Left ventricle myocardium inferior (tissue), 1 donor: Measurements from ENCODE around the gene ATXN7L1. TPM values are rescaled to one million over a fixed set of nuclear protein-coding genes. Genes with fewer than 3 reads are reported as not detected.

Experiments used
- DNase-seq: peaks from one replicate; pipeline ENCODE4 v3.0.0-alpha.2; 2020
- H3K27ac ChIP-seq: fragments of 200-600 bp; replicated peaks from 2 replicates; pipeline ENCODE4 v1.8.0; 2021
- H3K27me3 ChIP-seq: fragments of 200-600 bp; 2 replicates; pipeline ENCODE4 v1.8.0; 2021; ENCODE audit warnings: low read depth
- H3K36me3 ChIP-seq: fragments of 200-600 bp; 2 replicates; pipeline ENCODE4 v1.8.0; 2021
- H3K4me1 ChIP-seq: fragments of 200-600 bp; 2 replicates; pipeline ENCODE4 v1.8.0; 2021
- H3K4me3 ChIP-seq: fragments of 200-600 bp; 2 replicates; pipeline ENCODE4 v1.8.0; 2021; ENCODE audit warnings: mild to moderate bottlenecking, moderate library complexity
- H3K9me3 ChIP-seq: fragments of 200-600 bp; replicated peaks from 2 replicates; pipeline ENCODE4 v1.8.0; 2021
- intact Hi-C: fragments of 100-400 bp; cut with micrococcal nuclease; formaldehyde crosslinking; loops from one replicate; pipeline ENCODE4 v1.11.0; 2022
- total RNA-seq: library from RNA; stranded (reverse); fragmentation: NEBNext Ultra II Directional; extraction: Animal tissue kit (Norgen Biotek cat#: 25700); gene quantifications from one replicate; pipeline ENCODE4 v1.2.1, GENCODE V29; 2021
- TF ChIP-seq, protein P1 (sequence below): fragments of 200-600 bp; IDR thresholded peaks from 2 replicates; pipeline ENCODE4 v1.8.0; 2021; ENCODE audit warnings: antibody characterized with exemption, mild to moderate bottlenecking, borderline replicate concordance
- donor health status: DM: no; HTN: yes; CAD: no; lungs with severe emphysema.

Gene ATXN7L1
- total RNA-seq, 1 donor from 2014 or later = 6.2 TPM

DNA sequence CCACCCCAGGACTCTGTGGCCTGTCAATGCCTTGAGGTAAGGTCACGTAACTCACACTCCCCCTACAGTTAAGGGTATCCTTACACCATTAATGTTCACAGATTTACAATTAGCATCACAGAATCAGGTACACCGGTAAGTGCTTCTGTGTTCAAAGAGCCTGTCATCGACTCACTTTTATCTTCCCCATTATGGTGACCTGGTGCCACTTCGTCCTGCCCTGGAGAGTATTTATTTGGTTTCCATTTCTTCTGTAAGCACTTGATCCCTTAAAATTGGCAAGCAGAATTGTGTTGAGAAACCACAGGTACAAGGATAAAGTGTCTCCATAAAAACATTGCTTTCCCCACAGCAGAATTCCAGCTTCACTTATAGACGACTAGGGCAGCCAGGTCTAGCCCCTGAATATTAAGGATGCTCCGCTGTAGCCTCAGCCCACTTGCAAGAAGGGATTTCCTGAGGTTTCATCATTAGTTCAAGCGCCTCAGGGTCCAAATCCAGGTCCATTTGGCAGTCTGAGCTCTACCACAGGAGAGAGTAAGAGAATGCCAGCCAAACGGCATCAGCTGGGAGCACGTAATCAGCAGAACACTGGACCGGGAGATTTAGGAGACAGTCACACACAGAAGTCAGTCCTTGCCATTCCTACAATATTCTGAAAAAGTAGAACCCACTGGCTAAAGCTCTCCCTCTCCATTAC, 10.1 kb downstream of the ATXN7L1 start:
- Histone ChIP-seq H3K4me1 (peaks cover 9% of the 10 kb centered on the region), H3K27me3 (no peaks in the 10 kb centered on the region), H3K36me3 (peaks cover 3% of the 10 kb centered on the region), H3K9me3 (no peaks in the 10 kb centered on the region), H3K4me3 (no peak overlapping the region), H3K27ac (no peak overlapping the region)
- intact Hi-C loops = no loop called here
- TF ChIP-seq, protein P1, sequence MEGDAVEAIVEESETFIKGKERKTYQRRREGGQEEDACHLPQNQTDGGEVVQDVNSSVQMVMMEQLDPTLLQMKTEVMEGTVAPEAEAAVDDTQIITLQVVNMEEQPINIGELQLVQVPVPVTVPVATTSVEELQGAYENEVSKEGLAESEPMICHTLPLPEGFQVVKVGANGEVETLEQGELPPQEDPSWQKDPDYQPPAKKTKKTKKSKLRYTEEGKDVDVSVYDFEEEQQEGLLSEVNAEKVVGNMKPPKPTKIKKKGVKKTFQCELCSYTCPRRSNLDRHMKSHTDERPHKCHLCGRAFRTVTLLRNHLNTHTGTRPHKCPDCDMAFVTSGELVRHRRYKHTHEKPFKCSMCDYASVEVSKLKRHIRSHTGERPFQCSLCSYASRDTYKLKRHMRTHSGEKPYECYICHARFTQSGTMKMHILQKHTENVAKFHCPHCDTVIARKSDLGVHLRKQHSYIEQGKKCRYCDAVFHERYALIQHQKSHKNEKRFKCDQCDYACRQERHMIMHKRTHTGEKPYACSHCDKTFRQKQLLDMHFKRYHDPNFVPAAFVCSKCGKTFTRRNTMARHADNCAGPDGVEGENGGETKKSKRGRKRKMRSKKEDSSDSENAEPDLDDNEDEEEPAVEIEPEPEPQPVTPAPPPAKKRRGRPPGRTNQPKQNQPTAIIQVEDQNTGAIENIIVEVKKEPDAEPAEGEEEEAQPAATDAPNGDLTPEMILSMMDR = no peak
- DNase-seq = no peak

DNA sequence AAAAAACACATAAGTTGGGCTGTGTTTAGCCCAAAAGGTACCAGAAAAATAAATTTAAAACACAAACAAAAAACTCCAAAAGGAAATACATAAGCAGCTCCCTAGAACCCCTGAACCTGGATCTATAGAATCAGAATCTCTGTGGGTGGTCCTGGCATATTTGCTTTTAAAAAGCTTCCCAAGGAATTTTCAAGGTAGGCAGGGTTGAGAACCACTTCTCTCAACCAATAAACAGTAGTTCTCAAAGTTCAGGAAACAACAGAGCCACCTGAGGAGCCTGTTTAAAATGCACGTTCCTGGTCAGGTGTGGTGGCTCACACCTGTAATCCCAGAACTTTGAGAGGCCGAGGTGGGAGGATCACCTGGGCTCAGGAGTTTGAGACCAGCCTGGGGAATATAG, 12.5 kb downstream of the ATXN7L1 start:
- no peak for DNase-seq
- H3K9me3 ChIP-seq = no peaks in the 10 kb centered on the region
- no peak overlapping the region for H3K27ac ChIP-seq
- no peak overlapping the region for H3K4me3 ChIP-seq
- intact Hi-C loops = no loop called here
- H3K27me3 ChIP-seq = no peaks in the 10 kb centered on the region
- peaks cover 9% of the 10 kb centered on the region for H3K4me1 ChIP-seq
- TF ChIP-seq, protein P1 = no peak
- peaks cover 3% of the 10 kb centered on the region for H3K36me3 ChIP-seq

DNA sequence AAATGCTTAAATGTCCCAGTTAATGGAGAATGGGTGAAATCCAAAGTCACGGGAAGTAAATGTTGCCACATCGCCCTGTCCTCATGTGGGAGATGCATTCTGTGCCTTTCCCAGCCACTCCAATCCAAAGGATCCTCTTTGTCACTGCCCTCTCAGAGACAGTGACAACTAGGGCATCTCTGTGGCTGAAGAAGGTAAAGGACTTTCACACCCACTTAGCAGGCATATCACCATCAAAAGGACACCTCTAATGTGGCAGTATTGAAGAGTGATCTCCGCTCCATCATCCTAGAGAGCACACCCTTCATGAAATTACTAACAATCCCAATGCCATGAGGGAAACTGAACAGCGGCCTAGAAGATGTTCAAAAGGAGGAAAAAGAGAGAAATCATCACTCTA, 13.6 kb downstream of the ATXN7L1 start:
- Histone ChIP-seq H3K4me1 (peaks cover 9% of the 10 kb centered on the region), H3K27me3 (no peaks in the 10 kb centered on the region), H3K9me3 (no peaks in the 10 kb centered on the region), H3K27ac (no peak overlapping the region), H3K36me3 (peaks cover 3% of the 10 kb centered on the region), H3K4me3 (no peak overlapping the region)
- TF ChIP-seq, protein P1 = no peak
- intact Hi-C loops = no loop called here
- DNase-seq = no peak

DNA sequence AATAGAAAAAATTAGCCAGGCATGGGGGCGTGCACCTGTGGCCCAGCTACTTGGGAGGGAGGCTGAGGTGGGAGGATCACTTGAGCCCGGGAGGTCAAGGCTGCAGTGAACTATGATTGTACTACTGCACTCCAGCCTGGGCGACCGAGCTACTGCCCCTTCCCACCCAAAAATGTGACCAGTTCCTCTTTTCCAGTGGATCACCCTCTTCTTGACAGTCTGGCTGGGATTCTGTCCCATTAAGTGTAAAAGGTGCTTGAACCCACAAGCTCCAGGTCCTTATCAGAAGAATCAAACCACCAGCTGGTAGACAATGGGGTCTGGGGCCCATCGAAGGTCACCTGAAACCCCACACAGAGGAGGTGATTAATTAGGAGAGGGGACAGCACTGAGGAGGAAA, 14.1 kb downstream of the ATXN7L1 start:
- Histone ChIP-seq H3K36me3 (peaks cover 3% of the 10 kb centered on the region), H3K27ac (no peak overlapping the region), H3K4me1 (peaks cover 9% of the 10 kb centered on the region), H3K27me3 (no peaks in the 10 kb centered on the region), H3K9me3 (no peaks in the 10 kb centered on the region), H3K4me3 (no peak overlapping the region)
- TF ChIP-seq, protein P1 = no peak
- DNase-seq = no peak
- intact Hi-C loops = no loop called here

DNA sequence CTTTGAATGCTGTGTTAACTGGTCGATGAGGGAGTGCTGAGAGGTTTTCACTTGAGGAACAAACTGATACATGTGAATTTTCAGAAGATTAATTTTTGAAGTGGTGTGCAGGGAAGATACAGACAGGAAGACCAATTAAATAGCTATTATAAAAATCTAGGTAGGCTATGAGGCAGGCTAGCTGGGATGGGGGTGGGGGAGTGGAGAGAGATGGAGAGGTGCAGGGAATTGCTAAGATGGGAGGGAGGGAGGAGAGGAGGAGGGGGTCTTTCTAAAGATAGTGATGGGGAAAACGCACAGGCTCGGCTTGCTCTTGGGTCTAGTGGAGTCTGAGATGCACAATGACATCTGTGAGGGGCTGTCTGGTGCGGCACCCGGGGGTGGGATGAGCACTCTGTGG, 15.2 kb downstream of the ATXN7L1 start:
- no peak overlapping the region for H3K4me3 ChIP-seq
- TF ChIP-seq, protein P1 = no peak
- no peak for DNase-seq
- no peak overlapping the region for H3K27ac ChIP-seq
- no peaks in the 10 kb centered on the region for H3K36me3 ChIP-seq
- intact Hi-C loops = no loop called here
- no peaks in the 10 kb centered on the region for H3K9me3 ChIP-seq
- no peaks in the 10 kb centered on the region for H3K27me3 ChIP-seq
- peaks cover 3% of the 10 kb centered on the region for H3K4me1 ChIP-seq

DNA sequence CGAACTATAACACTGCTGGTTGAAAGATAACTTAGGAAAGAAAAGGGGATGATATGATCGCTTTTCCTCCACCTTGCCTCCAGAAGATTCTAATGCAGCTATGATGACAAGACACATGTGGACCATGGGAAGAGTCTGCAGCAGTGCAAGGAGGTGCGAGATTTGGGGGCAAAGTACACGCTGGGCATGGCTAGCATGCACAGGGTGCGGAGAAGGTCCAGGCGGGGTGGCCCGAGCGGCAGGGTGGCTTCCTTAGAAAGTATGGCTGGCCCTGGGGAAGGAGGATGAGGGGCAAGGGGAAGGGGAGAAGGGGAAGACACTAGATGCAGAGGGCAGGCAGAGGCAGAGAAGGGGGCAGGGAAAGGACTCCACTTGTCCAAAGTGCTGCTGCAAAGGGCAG, 15.6 kb downstream of the ATXN7L1 start:
- no peaks in the 10 kb centered on the region for H3K27me3 ChIP-seq
- TF ChIP-seq, protein P1 = no peak
- intact Hi-C loops = no loop called here
- no peaks in the 10 kb centered on the region for H3K4me1 ChIP-seq
- H3K36me3 ChIP-seq = no peaks in the 10 kb centered on the region
- no peak for DNase-seq
- no peaks in the 10 kb centered on the region for H3K9me3 ChIP-seq
- no peak overlapping the region for H3K27ac ChIP-seq
- H3K4me3 ChIP-seq = no peak overlapping the region
